Liver (tissue), 9 donors: ENCODE data around the gene NIFK. TPM values are rescaled to one million over a fixed set of nuclear protein-coding genes. Genes with fewer than 3 reads are reported as not detected.

Experiments
- DNase-seq: peaks from one replicate; pipeline ENCODE4 v3.0.0-alpha.2; 2017; ENCODE audit warnings: low spot score
- H3K27ac ChIP-seq, 2 donors: one replicate each; pipeline ENCODE4 v1.7.0; 2013; ENCODE audit warnings: inconsistent platforms in 2 of 2, low read length in 2 of 2, control low read depth in 1 of 2, low read depth in 1 of 2, mild to moderate bottlenecking in 1 of 2
- H3K27me3 ChIP-seq, 4 donors: one replicate each; pipeline versions ENCODE4 v1.6.1 to v1.7.0; 2013; ENCODE audit warnings: low read length in 3 of 4, inconsistent platforms in 1 of 4, mild to moderate bottlenecking in 1 of 4, moderate library complexity in 1 of 4; ENCODE audit not compliant: control insufficient read depth in 4 of 4, insufficient read depth in 4 of 4
- H3K36me3 ChIP-seq, 4 donors: one replicate each; pipeline versions ENCODE4 v1.6.1 to v1.7.0; 2013; ENCODE audit warnings: low read length in 3 of 4, mild to moderate bottlenecking in 3 of 4, low read depth in 1 of 4, moderate library complexity in 1 of 4; ENCODE audit not compliant: control insufficient read depth in 4 of 4, insufficient read depth in 3 of 4
- H3K4me1 ChIP-seq, 4 donors: one replicate each; pipeline versions ENCODE4 v1.6.1 to v1.7.0; 2013; ENCODE audit warnings: low read length in 3 of 4, mild to moderate bottlenecking in 3 of 4, moderate library complexity in 1 of 4; ENCODE audit not compliant: control insufficient read depth in 4 of 4, insufficient read depth in 4 of 4
- H3K4me3 ChIP-seq, 3 donors: one replicate each; pipeline versions ENCODE4 v1.6.1 to v1.7.0; 2013; ENCODE audit warnings: low read length in 3 of 3, control low read depth in 1 of 3, low read depth in 1 of 3, mild to moderate bottlenecking in 1 of 3
- H3K9ac ChIP-seq, 2 donors: one replicate each; pipeline ENCODE4 v1.7.0; 2013; ENCODE audit warnings: low read length in 2 of 2, mild to moderate bottlenecking in 2 of 2, moderate library complexity in 2 of 2, control low read depth in 1 of 2, low read depth in 1 of 2
- H3K9me3 ChIP-seq, 4 donors: one replicate each; pipeline versions ENCODE4 v1.6.1 to v1.7.0; 2013; ENCODE audit warnings: low read length in 3 of 4; ENCODE audit not compliant: control insufficient read depth in 4 of 4
- ATF3 ChIP-seq: IDR thresholded peaks from 2 replicates; pipeline ENCODE4 v1.6.1; 2016; ENCODE audit warnings: antibody characterized with exemption
- EGR1 ChIP-seq, 2 donors: IDR thresholded peaks; 2 replicates each; pipeline ENCODE4 v1.6.1; 2016 to 2018; ENCODE audit warnings: antibody characterized with exemption in 2 of 2, low read depth in 2 of 2
- FOXA1 ChIP-seq: IDR thresholded peaks from 2 replicates; pipeline ENCODE4 v1.6.1; 2016; ENCODE audit warnings: antibody characterized with exemption
- GABPA ChIP-seq, 2 donors: IDR thresholded peaks in 1 of 2; conservative IDR thresholded peaks in 1 of 2; 2 replicates each; pipeline ENCODE4 v1.6.1; 2016; ENCODE audit warnings: antibody characterized with exemption in 2 of 2, mild to moderate bottlenecking in 1 of 2, moderate library complexity in 1 of 2
- HNF4A ChIP-seq, 2 donors: conservative IDR thresholded peaks; 2 replicates each; pipeline ENCODE4 v1.6.1; 2016; ENCODE audit warnings: antibody characterized with exemption in 2 of 2, mild to moderate bottlenecking in 2 of 2
- HNF4G ChIP-seq: IDR thresholded peaks from 2 replicates; pipeline ENCODE4 v1.6.1; 2016; ENCODE audit warnings: antibody characterized with exemption
- MAX ChIP-seq: IDR thresholded peaks from 2 replicates; pipeline ENCODE4 v1.6.1; 2016; ENCODE audit warnings: antibody characterized with exemption
- NR2F2 ChIP-seq: IDR thresholded peaks from 2 replicates; pipeline ENCODE4 v1.6.1; 2016; ENCODE audit warnings: antibody characterized with exemption
- RAD21 ChIP-seq, 2 donors: IDR thresholded peaks; 2 replicates each; pipeline ENCODE4 v1.6.1; 2016; ENCODE audit warnings: antibody characterized with exemption in 2 of 2, mild to moderate bottlenecking in 2 of 2
- REST ChIP-seq: IDR thresholded peaks from 2 replicates; pipeline ENCODE4 v1.6.1; 2016; ENCODE audit warnings: antibody characterized with exemption, mild to moderate bottlenecking
- RXRA ChIP-seq, 2 donors: IDR thresholded peaks; 2 replicates each; pipeline ENCODE4 v1.6.1; 2017 to 2018; ENCODE audit warnings: antibody characterized with exemption in 2 of 2, mild to moderate bottlenecking in 1 of 2
- SP1 ChIP-seq: IDR thresholded peaks from 2 replicates; pipeline ENCODE4 v1.6.1; 2018; ENCODE audit warnings: antibody characterized with exemption, mild to moderate bottlenecking
- TAF1 ChIP-seq: conservative IDR thresholded peaks from 2 replicates; pipeline ENCODE4 v1.6.1; 2016; ENCODE audit warnings: antibody characterized with exemption, mild to moderate bottlenecking
- ZBTB33 ChIP-seq: IDR thresholded peaks from 2 replicates; pipeline ENCODE4 v1.6.1; 2016; ENCODE audit warnings: antibody characterized with exemption
- WGBS: extraction: QIAGEN DNeasy Blood & Tissue Kit; methylation state at CpG from one replicate; pipeline ENCODE4 v1.1.7; 2013; 5-methylcytosine and 5-hydroxymethylcytosine counted together
- polyA plus RNA-seq, 2 donors: library from polyadenylated mRNA; stranded (reverse) in 1 of 2; unstranded in 1 of 2; fragments of 200-250 nt in 1 of 2; fragments of >200 nt in 1 of 2; fragmentation: Nextera tagmentation in 1 of 2; extraction: Ambion mirVana in 1 of 2; gene quantifications; one replicate each; pipeline versions ENCODE4 v1.2.1 to v1.2.3, GENCODE V29; 2013 to 2015
- total RNA-seq, 2 donors: library from RNA; depleted of rRNA; stranded (reverse); fragments of >200 nt; gene quantifications; one replicate each; pipeline ENCODE4 v1.2.3, GENCODE V29; 2014
- donor health status: healthy.
- donor health status: healthy.
- donor health status: healthy.
- donor health status: healthy.
- donor health status: healthy.

Gene NIFK
- total and polyA plus RNA-seq, 4 donors, result 13.4 to 25.6 (median 16.2) TPM

- Histone ChIP-seq H3K36me3 (peaks cover 18 to 71% (median 55%) of the 10 kb centered on the region in 4 donors), H3K4me1 (no peaks in the 10 kb centered on the region), H3K4me3 (no peak overlapping the region), H3K27ac (no peak overlapping the region), H3K9ac (no peak overlapping the region), H3K9me3 (no peaks in the 10 kb centered on the region), H3K27me3 (no peaks in the 10 kb centered on the region)
- DNase-seq, result no peak
- TF ChIP-seq REST (no peak), EGR1 (IDR thresholded peaks at IDR 0.05; ENCODE audit: low read depth in 2 of 2) (no peak), TAF1 (no peak), HNF4G (no peak), ATF3 (no peak), GABPA (IDR thresholded peaks at IDR 0.05 in 1 of 2, conservative IDR thresholded peaks at IDR 0.05 in 1 of 2) (no peak), NR2F2 (no peak)
- WGBS, result 89% methylated on average over 10 of the region's 10 CpGs
Measured at GRCh38 chr2:121764681-121765228, 28.1 kb upstream of the NIFK start.

GRCh38 chr2:121755237-121756111 lies 18.8 kb upstream of the NIFK start, which contains the start of gene TSN:
Gene TSN (plus strand): TSS chr2:121755651. CDS start chr2:121755780, 129 bp downstream.
- WGBS, result under 1% methylated on average over 67 of the region's 67 CpGs
- Histone ChIP-seq H3K27ac (peak within 1 kb of the TSS; percentile 58 to 69), H3K4me1 (peaks cover 1 to 29% (median 26%) of the 10 kb centered on the region in 4 donors), H3K9ac (peak within 1 kb of the TSS; percentile 95 to 98), H3K9me3 (no peaks in the 10 kb centered on the region), H3K36me3 (peaks cover 0 to 15% (median 5%) of the 10 kb centered on the region in 4 donors), H3K27me3 (no peaks in the 10 kb centered on the region), H3K4me3 (peak within 1 kb of the TSS; percentile 68 to 99 (median 96))
- DNase-seq, result peak; percentile 97
- TF ChIP-seq FOXA1, result peak; percentile 50
- peak in 1 of 2 donors; percentile 49 for TF ChIP-seq EGR1 (IDR thresholded peaks at IDR 0.05; ENCODE audit: low read depth in 2 of 2)
- TF ChIP-seq RAD21 (IDR thresholded peaks at IDR 0.05), result peak; percentile 26 to 59
- no peak for TF ChIP-seq REST
- TF ChIP-seq SP1, result peak; percentile 87
- no peak for TF ChIP-seq ZBTB33
- peak; percentile 80 for TF ChIP-seq MAX
- TF ChIP-seq TAF1, result peak; percentile 29
- peak in 1 of 2 donors; percentile 64 for TF ChIP-seq GABPA (IDR thresholded peaks at IDR 0.05 in 1 of 2, conservative IDR thresholded peaks at IDR 0.05 in 1 of 2)
- no peak for TF ChIP-seq RXRA (IDR thresholded peaks at IDR 0.05)
- peak; percentile 48 for TF ChIP-seq HNF4G
- peak in 1 of 2 donors; percentile 53 for TF ChIP-seq HNF4A (conservative IDR thresholded peaks at IDR 0.05)
